GM19238 (cell line): ENCODE data around the gene PAFAH1B1.
"Not testable (repeated sequence)": the region's sequence is repeated elsewhere in the genome, so short reads cannot be mapped to it uniquely, and the experiment has no call there.

ENCODE experiments used
- DNase-seq: peaks from one replicate; pipeline ENCODE4 v3.0.0; 2011; ENCODE audit warnings: low spot score; ENCODE audit not compliant: insufficient read length

Gene PAFAH1B1

DNA sequence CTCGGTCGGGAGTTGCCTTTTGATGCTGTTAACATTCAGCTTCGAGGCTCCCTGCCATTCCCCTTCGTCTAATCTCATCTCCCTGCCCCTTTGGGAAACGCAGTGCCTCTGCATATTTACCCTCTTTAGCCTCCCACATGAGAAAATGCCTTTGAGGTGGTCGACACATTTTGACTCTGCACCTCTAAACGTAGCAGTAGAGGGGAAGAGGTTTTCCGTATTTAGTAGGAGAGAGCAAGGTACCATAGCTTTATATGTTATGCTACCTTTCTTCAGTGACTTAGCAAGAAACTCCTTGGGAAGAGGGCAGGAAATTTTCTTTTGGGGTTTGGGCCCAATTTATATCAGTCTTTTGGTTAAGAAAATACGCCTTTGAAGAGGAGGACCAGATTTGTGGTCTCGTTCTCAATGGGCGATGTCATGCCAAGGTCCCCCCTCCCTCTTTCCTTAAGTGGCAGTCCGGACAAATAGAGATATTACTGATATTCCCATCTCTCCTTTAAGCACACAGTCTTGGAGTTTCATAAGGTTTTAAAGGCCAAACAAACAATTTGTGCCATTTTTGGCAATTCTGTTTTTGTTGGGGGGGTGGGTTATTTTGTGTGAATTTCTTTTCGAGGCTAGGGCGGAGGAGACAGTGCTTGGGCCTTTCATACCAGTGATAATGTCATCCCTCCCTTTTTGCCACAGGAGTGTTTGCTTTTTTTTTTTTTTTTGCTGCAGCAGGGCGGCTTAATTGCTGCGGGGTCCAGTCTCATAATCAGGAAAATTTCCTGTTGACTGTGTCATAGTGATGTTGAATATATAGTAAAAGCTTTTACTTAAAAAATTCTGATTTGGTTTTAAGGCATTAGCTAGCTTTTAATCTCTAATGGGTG is 1.5 kb downstream of the PAFAH1B1 start:
- DNase-seq = no peak

DNA sequence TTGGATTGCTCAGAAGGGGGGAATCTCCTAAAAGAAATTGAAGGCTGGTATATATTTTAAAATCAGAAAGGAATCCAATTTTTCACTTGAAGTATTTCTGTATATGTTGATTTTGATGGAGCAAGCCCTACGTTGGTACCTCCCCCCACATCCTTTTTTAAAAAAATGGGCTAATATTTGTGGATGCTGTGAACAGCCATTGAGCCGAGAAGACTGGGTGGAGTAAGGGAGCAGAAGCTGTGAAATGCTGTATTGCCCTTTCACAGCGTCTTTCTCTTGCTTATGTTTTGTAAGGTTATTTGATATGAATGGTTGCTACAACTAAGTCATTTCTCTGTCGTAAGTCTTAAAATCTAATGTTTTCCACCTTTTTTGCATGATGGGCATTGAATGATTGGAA is 2.3 kb downstream of the PAFAH1B1 start:
- DNase-seq = no peak

DNA sequence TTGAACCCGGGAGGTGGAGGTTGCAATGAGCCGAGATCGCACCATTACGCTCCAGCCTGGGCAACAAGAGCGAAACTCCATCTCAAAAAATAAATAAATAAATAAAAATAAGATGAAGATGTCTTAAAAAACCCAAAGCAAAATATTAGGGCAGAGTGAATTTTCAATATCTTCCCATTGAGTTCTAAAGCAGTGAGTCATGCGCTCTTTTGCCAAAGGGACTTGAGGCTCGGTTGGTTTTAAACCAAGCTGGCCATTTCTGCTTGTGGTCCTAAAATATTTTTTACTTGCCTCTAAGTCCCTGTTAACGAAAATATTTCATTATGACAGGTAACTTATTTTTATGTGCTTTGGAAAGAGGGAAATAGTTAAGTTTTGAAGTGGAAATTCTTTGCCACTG is 4.7 kb downstream of the PAFAH1B1 start:
- DNase-seq = no peak

GRCh38 chr17:2602597-2603017 is 9.2 kb downstream of the PAFAH1B1 start:
- DNase-seq = no peak

DNA sequence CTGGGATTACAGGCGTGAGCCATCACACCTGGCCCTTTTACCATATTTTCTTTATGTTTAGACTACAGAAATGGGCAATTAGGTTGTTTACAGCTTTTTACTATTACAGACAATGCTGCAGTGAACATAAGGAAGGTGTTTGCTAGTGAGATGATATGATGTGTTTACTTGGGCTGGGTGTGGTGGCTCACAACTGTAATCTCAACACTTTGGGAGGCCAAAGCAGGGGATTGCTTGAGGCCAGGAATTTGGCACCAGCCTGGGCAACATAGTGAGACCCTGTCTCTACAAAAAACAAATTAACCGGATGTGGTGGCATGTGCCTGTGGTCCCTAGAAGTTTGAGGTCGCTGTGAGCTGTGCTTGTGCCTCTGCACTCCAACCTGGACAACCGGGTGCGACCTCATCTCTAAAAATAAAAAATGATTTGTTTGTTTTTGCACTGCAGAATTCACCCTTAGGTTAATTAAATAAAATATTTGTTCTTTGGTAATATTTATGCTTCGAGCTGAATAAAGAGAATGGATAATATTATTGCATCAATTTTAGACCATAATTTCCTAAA is 15.0 kb downstream of the PAFAH1B1 start:
- no peak for DNase-seq

DNA sequence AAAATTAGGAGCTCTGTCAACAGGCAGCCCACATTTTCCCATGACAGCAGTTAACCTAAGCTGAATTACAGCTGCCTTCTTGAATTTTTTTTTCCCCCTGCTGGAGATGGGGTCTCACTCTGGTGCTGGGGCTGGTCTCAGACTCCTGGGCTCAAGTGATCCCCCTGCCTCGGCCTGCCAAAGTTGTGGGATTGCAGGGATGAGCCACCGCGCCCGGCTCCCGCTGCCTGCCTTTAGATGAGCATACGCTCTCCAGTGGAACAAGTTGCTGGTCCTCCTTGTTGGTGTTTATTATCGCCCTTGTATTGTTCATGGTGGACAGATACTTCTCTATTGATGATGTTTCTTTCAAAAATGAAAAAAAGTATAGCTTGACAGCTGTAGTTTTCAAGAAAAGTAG is 15.6 kb downstream of the PAFAH1B1 start:
- no peak for DNase-seq

GRCh38 chr17:2610195-2611175 is 17.0 kb downstream of the PAFAH1B1 start:
- DNase-seq = no peak

DNA sequence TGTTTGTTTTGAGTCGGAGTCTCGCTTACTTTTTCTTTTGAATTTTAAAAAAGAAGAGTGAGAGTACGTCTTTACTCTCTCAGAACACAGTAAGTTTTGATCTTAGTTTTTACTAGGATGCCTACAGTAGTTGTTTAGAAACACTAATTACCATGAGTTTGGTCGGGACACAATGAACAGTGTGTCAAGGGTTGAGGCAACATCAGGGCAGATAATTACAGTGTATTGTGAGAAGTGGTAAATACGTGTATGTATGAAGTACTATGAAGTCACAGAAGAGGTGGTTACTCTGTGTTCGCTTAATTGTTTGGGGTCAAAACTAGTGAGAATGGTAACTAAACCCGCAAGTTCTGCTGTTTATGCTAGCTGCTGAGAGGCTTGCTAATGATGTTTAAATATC is 18.2 kb downstream of the PAFAH1B1 start:
- DNase-seq = no peak

DNA sequence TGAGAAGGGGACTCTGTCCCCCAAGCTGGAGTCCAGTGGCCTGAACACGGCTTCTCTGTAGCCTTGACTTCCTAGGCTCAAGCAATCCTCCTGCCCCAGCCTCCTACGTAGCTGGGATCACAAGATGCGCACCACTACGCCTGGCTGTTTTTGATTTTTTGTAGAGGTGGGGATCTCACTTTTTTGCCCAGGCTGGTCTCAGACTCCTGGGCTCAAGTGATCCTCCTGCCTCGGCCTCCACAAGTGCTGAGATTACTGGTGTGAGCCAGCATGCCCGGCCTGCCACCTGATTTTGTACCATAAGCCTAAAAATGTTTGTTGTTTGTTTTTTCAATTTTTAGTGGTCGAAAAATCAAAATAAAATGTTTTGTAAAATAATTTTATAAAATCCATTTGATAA is 19.2 kb downstream of the PAFAH1B1 start:
- DNase-seq = no peak

DNA sequence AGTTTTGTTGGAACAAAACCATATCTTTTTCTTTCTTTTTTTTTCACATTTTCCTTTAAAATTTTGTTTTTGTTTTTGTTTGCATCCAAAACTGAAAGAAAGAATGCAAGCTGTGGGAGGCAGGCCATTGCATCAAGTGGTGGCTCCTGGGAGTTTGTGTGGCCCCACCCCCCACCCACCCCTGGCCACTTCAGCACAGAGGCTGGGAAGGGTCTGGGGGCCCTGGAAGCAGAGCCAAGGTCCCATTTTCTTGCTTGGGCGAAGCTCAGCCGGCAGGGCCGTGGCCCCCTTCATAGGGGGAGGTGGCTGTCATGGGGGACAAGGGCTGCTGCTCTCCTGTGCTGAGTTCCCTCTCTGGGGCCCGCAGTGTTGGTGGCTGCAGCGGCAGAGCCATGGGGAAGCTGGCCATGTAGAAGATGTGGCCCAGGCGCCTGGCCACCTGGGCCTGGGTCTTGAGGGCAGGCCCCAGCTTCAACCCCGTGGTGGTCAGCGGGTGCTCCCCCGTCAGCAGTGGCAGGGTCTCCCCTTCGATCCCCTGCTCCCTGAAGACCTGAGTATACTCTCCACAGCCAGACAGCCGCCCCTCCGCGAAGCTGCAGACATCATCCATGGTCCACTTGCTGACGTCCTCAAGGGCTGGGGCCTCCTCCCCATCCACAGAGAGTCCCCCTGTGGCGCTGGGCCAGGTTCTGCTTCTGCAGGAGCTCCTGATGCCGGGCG is 19.8 kb downstream of the PAFAH1B1 start:
- DNase-seq = no peak

GRCh38 chr17:2615882-2616281 is 22.4 kb downstream of the PAFAH1B1 start:
- no peak for DNase-seq

DNA sequence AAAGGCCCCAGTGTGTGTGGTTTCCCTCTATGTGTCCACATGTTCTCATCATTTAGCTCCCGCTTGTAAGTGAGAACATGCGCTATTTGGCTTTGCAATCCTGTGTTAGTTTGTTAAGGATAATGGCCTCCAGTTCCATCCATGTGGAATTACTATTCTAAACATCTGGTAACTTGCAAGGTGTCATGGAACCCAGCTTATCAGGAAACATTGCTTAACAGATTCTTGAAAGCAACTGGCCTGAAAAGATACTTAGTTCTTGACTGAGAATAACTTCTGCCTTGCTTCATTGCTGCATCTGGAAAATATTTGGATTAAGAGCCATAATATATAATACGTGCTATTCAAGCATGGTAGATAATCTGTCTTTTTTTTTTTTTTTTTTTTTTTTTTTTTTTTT is 27.8 kb downstream of the PAFAH1B1 start:
- DNase-seq = no peak

- not testable (repeated sequence) for DNase-seq
Measured at GRCh38 chr17:2621951-2622405, 28.5 kb downstream of the PAFAH1B1 start.

- not testable (repeated sequence) for DNase-seq
Measured at GRCh38 chr17:2622721-2623301, 29.4 kb downstream of the PAFAH1B1 start.

DNA sequence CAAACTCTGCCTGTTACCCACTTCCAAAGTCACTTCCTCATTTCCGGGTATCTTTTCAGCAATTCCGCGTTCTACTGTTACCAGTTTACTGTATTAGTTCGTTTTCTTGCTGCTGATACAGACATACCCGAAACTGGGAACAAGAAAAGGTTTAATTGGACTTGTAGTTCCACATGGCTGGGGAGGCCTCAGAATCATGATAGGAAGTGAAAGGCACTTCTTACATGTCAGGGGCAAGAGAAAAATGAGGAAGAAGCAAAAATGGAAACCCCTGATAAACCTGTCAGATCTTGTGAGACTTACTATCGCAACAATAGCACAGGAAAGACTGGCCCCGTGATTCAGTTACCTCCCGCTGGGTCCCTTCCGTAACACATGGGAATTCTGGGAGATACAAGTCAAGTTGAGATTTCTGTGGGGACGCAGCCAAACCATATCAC is 30.9 kb downstream of the PAFAH1B1 start:
- no peak for DNase-seq

DNA sequence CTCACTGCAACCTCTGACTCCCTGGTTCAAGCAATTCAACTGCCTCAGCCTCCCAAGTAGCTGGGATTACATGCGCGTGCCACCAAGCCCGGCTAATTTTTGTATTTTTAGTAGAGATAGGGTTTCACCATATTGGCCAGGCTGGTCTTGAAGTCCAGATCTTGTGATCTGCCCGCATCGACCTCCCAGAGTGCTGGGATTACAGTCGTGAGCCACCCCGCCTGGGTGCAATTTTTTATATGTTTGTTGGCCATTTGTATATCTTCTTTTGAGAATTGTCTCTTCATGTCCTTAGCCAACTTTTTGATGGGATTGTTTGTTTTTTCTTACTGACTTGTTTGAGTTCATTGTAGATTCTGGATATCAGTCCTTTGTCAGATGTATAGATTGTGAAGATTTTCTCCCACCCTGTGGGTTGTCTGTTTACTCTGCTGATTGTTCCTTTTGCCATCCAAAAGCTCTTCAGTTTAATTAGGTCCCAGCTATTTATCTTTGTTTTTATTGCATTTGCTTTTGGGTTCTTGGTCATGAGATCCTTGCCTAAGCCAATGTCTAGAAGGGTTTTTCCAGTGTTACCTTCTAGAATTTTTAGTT is 33.3 kb downstream of the PAFAH1B1 start:
- DNase-seq = not testable (repeated sequence)

GRCh38 chr17:2628922-2629321 is 35.5 kb downstream of the PAFAH1B1 start:
- DNase-seq = not testable (repeated sequence)

- no peak for DNase-seq
Measured at GRCh38 chr17:2631211-2631610, 37.8 kb downstream of the PAFAH1B1 start.

DNA sequence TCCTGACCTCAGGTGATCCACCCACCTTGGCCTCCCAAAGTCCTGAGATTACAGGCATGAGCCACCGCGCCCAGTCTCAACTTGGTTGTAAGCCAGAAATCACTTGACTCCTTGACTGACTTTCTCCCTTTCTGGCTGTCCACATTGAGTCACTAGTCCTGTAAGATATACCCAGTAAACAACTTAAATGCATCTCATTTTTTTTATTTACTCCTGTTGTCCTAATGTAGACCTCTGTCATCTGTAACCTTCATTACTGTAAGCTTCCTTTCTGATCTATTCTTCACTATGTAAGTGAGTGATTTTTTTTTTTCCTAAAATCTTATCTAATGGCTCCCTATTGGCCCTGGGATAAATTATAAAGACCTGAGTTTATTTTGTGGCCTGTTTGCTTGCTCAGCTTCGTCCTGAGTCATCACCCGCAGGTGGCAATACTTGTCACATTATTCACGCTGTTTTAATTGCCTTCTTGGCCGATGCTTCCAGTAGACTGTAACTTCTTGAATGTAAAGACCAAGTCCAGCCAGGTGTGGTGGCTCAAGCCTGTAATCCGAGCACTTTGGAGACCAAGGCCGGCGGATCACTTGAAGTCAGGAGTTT is 41.0 kb downstream of the PAFAH1B1 start:
- no peak for DNase-seq

DNA sequence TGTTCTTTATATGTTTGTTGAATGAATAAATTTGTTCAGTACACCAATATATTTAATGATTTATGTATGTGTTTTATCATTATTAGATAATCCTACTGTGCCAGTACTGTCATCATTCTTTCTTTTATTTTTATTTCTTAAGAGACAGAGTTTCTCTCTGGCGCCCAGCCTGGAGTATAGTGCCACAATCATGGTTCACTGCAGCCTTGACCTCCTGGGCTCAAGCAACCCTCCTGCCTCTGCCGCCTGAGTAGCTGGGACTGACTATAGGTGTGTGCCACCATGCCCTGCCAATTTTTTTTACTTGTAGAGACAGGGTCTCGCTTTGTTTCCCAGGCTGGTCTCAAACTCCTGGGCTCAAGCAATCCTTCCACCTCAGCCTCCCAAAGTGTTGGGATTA is 41.8 kb downstream of the PAFAH1B1 start:
- no peak for DNase-seq
